Ramos (cell line): Measurements from ENCODE around the gene TTLL11.

Experiments used
- in situ Hi-C: fragments of 300-500 bp; cut with MboI; formaldehyde crosslinking; loops from one replicate; pipeline ENCODE4 v1.14.3; 2022; ENCODE audit warnings: low sequenced_read_pairs; ENCODE audit not compliant: unreplicated experiment

Gene TTLL11

GRCh38 chr9:121927081-121927480 is 166.0 kb downstream of the TTLL11 start:
- in situ Hi-C loops = loop anchor here (25.0 kb wide), 1 partner anchor 1040 kb away; the partner anchor contains the start of gene PHF19

GRCh38 chr9:121926351-121926801 is 166.7 kb downstream of the TTLL11 start:
- in situ Hi-C loops = loop anchor here (25.0 kb wide), 1 partner anchor 1039 kb away; the partner anchor contains the start of gene PHF19

GRCh38 chr9:121925935-121926334 is 167.2 kb downstream of the TTLL11 start:
- in situ Hi-C loops = loop anchor here (25.0 kb wide), 1 partner anchor 1039 kb away; the partner anchor contains the start of gene PHF19

- in situ Hi-C loops = loop anchor here (25.0 kb wide), 1 partner anchor 1037 kb away; the partner anchor contains the start of gene PHF19
Measured at GRCh38 chr9:121924700-121925099, 168.4 kb downstream of the TTLL11 start.

- in situ Hi-C loops = no loop called here
Measured at GRCh38 chr9:121921444-121921843, 171.7 kb downstream of the TTLL11 start.

- in situ Hi-C loops = no loop called here
Measured at GRCh38 chr9:121917375-121918335, 175.5 kb downstream of the TTLL11 start.

- in situ Hi-C loops = no loop called here
Measured at GRCh38 chr9:121915304-121915625, 177.8 kb downstream of the TTLL11 start.

GRCh38 chr9:121914604-121915303 is 178.4 kb downstream of the TTLL11 start:
- in situ Hi-C loops = no loop called here

GRCh38 chr9:121914017-121914595 is 179.0 kb downstream of the TTLL11 start:
- in situ Hi-C loops = no loop called here

GRCh38 chr9:121912812-121913627 is 180.1 kb downstream of the TTLL11 start:
- in situ Hi-C loops = no loop called here

- in situ Hi-C loops = no loop called here
Measured at GRCh38 chr9:121910491-121911040, 182.5 kb downstream of the TTLL11 start.

- in situ Hi-C loops = no loop called here
Measured at GRCh38 chr9:121909111-121909510, 184.0 kb downstream of the TTLL11 start.

GRCh38 chr9:121906074-121906870 is 186.8 kb downstream of the TTLL11 start:
- in situ Hi-C loops = no loop called here

- in situ Hi-C loops = no loop called here
Measured at GRCh38 chr9:121902461-121903135, 190.5 kb downstream of the TTLL11 start.

- in situ Hi-C loops = no loop called here
Measured at GRCh38 chr9:121901616-121902015, 191.5 kb downstream of the TTLL11 start.

- in situ Hi-C loops = no loop called here
Measured at GRCh38 chr9:121900163-121900562, 192.9 kb downstream of the TTLL11 start.

- in situ Hi-C loops = no loop called here
Measured at GRCh38 chr9:121898856-121899255, 194.3 kb downstream of the TTLL11 start.

- in situ Hi-C loops = no loop called here
Measured at GRCh38 chr9:121897140-121897539, 196.0 kb downstream of the TTLL11 start.
